Smooth muscle cell (in vitro differentiated cells): ENCODE results near the gene MMP21. TPM values are rescaled to one million over a fixed set of nuclear protein-coding genes. Genes with fewer than 3 reads are reported as not detected.

Experiments used
- DNase-seq: peaks from one replicate; lab custom pipeline; 2025; ENCODE audit not compliant: unreplicated experiment; lab: John Stamatoyannopoulos, UW
- H2AFZ ChIP-seq: fragments of 200-600 bp; sonication (generic); 2 replicates; pipeline ENCODE4 v1.6.0; 2016; ENCODE audit warnings: antibody characterized with exemption, low read depth, mild to moderate bottlenecking
- H3F3A ChIP-seq: fragments of 200-600 bp; sonication (generic); 2 replicates; pipeline ENCODE4 v1.6.0; 2017; ENCODE audit warnings: antibody characterized with exemption, low read depth
- H3K27ac ChIP-seq: fragments of 200-600 bp; sonication (generic); 2 replicates; pipeline ENCODE4 v1.5.1; 2016; ENCODE audit warnings: low read depth, mild to moderate bottlenecking
- H3K27me3 ChIP-seq: fragments of 200-600 bp; sonication (generic); 2 replicates; pipeline ENCODE4 v1.6.1; 2016; ENCODE audit warnings: low read depth, mild to moderate bottlenecking
- H3K36me3 ChIP-seq: fragments of 200-600 bp; sonication (generic); 2 replicates; pipeline ENCODE4 v1.5.1; 2016; ENCODE audit warnings: low read depth
- H3K4me1 ChIP-seq: fragments of 200-600 bp; sonication (generic); 2 replicates; pipeline ENCODE4 v1.5.1; 2016; ENCODE audit warnings: low read depth
- H3K4me2 ChIP-seq: fragments of 200-600 bp; sonication (generic); 2 replicates; pipeline ENCODE4 v1.6.0; 2016; ENCODE audit warnings: mild to moderate bottlenecking
- H3K4me3 ChIP-seq: fragments of 200-600 bp; sonication (generic); 2 replicates; pipeline ENCODE4 v1.5.1; 2016; ENCODE audit warnings: mild to moderate bottlenecking
- H3K79me2 ChIP-seq: fragments of 200-600 bp; sonication (generic); 2 replicates; pipeline ENCODE4 v1.6.0; 2016; ENCODE audit warnings: low read depth, mild to moderate bottlenecking
- H3K9ac ChIP-seq: fragments of 200-600 bp; sonication (generic); 2 replicates; pipeline ENCODE4 v1.6.0; 2016; ENCODE audit warnings: low read depth
- H3K9me3 ChIP-seq: fragments of 200-600 bp; sonication (generic); replicated peaks from 2 replicates; pipeline ENCODE4 v1.5.1; 2016; ENCODE audit warnings: low read depth
- H4K20me1 ChIP-seq: fragments of 200-600 bp; sonication (generic); 2 replicates; pipeline ENCODE4 v1.6.0; 2016; ENCODE audit warnings: low read depth
- CTCF ChIP-seq: fragments of 200-600 bp; sonication (generic); IDR thresholded peaks from 2 replicates; pipeline ENCODE4 v1.5.1; 2017; ENCODE audit warnings: borderline replicate concordance, mild to moderate bottlenecking, antibody characterized with exemption; ENCODE audit not compliant: insufficient read depth, poor library complexity, severe bottlenecking
- WGBS: methylation state at CpG from one replicate; pipeline ENCODE4 v1.1.7; 2016; ENCODE audit warnings: low lambda C conversion rate; 5-methylcytosine and 5-hydroxymethylcytosine counted together
- polyA plus RNA-seq: library from polyadenylated mRNA; unstranded; fragments of >200 nt; fragmentation: Nextera tagmentation; extraction: Ambion mirVana; gene quantifications from 2 replicates; pipeline ENCODE4 v1.2.1, GENCODE V29; 2016
- total RNA-seq: library from RNA; depleted of rRNA; stranded (reverse); fragments of >200 nt; gene quantifications from 2 replicates; pipeline ENCODE4 v1.2.3, GENCODE V29; 2014

The MMP21 gene
- total and polyA plus RNA-seq, 2 experiments from 2014 or later: not detected

- no peak for TF ChIP-seq CTCF
- WGBS: 93% methylated on average over 14 of the region's 32 CpGs
Measured at GRCh38 chr10:125774581-125775191, 935 bp downstream of the MMP21 start.

GRCh38 chr10:125773687-125774543 lies 1.7 kb downstream of the MMP21 start:
- Histone ChIP-seq H4K20me1 (no peaks in the 10 kb centered on the region), H3K36me3 (no peaks in the 10 kb centered on the region), H3K27me3 (no peaks in the 10 kb centered on the region), H3K9me3 (no peaks in the 10 kb centered on the region), H3F3A (no peaks in the 10 kb centered on the region), H2AFZ (no peak overlapping the region), H3K79me2 (no peaks in the 10 kb centered on the region), H3K27ac (no peak overlapping the region), H3K4me1 (no peaks in the 10 kb centered on the region), H3K4me2 (no peak overlapping the region), H3K9ac (no peak overlapping the region), H3K4me3 (no peak overlapping the region)
- 95% methylated on average over 35 of the region's 75 CpGs for WGBS
- TF ChIP-seq CTCF: no peak
- DNase-seq: no peak

More at GRCh38 chr10:125774581-125775191, 935 bp downstream of the MMP21 start:
- no peaks in the 10 kb centered on the region for H3F3A ChIP-seq
- no peak overlapping the region for H3K9ac ChIP-seq
- no peak for DNase-seq
- no peaks in the 10 kb centered on the region for H3K79me2 ChIP-seq
- H3K4me3 ChIP-seq: no peak overlapping the region
- H3K36me3 ChIP-seq: no peaks in the 10 kb centered on the region
- no peak overlapping the region for H3K27ac ChIP-seq
- H3K9me3 ChIP-seq: no peaks in the 10 kb centered on the region
- no peak overlapping the region for H2AFZ ChIP-seq
- H3K27me3 ChIP-seq: no peaks in the 10 kb centered on the region
- H3K4me2 ChIP-seq: no peak overlapping the region
- no peaks in the 10 kb centered on the region for H3K4me1 ChIP-seq
- no peaks in the 10 kb centered on the region for H4K20me1 ChIP-seq

DNA sequence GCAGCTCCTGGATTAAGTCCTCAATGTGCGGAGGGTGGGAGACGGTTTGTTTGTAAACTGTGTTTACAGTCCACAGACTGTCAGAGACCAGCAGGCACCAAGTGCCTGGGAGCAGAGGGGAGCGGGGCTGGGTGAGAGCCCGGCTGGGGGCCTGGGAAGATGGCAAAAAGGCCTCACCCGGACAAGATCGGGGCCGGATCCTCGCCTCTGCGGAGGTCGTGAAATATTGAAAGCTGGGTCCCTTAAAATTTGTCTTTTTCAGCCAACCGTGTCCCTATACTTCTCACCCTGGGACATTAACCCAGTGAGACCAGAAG lies 2.8 kb downstream of the MMP21 start:
- no peaks in the 10 kb centered on the region for H3K27me3 ChIP-seq
- H3K36me3 ChIP-seq: no peaks in the 10 kb centered on the region
- no peaks in the 10 kb centered on the region for H3F3A ChIP-seq
- no peak overlapping the region for H2AFZ ChIP-seq
- H3K4me1 ChIP-seq: no peaks in the 10 kb centered on the region
- H3K4me2 ChIP-seq: no peak overlapping the region
- no peaks in the 10 kb centered on the region for H3K79me2 ChIP-seq
- DNase-seq: no peak
- no peaks in the 10 kb centered on the region for H3K9me3 ChIP-seq
- WGBS: 93% methylated on average over 11 of the region's 11 CpGs
- TF ChIP-seq CTCF: no peak
- no peak overlapping the region for H3K9ac ChIP-seq
- no peaks in the 10 kb centered on the region for H4K20me1 ChIP-seq
- H3K4me3 ChIP-seq: no peak overlapping the region
- no peak overlapping the region for H3K27ac ChIP-seq
